ENCODE measurements around the gene NOLC1.

- TF ChIP-seq, protein P1, sequence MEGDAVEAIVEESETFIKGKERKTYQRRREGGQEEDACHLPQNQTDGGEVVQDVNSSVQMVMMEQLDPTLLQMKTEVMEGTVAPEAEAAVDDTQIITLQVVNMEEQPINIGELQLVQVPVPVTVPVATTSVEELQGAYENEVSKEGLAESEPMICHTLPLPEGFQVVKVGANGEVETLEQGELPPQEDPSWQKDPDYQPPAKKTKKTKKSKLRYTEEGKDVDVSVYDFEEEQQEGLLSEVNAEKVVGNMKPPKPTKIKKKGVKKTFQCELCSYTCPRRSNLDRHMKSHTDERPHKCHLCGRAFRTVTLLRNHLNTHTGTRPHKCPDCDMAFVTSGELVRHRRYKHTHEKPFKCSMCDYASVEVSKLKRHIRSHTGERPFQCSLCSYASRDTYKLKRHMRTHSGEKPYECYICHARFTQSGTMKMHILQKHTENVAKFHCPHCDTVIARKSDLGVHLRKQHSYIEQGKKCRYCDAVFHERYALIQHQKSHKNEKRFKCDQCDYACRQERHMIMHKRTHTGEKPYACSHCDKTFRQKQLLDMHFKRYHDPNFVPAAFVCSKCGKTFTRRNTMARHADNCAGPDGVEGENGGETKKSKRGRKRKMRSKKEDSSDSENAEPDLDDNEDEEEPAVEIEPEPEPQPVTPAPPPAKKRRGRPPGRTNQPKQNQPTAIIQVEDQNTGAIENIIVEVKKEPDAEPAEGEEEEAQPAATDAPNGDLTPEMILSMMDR (IDR thresholded peaks at IDR 0.05), result no peak
- no peak for TF ChIP-seq POLR2A (IDR thresholded peaks at IDR 0.05)
Measured at GRCh38 chr10:102195296-102195870, 43.2 kb downstream of the NOLC1 start.

All from heart left ventricle (tissue), 13 donors.